Measurements from ENCODE around the gene NFS1.
A peak's percentile ranks its signal among the peaks of the same experiment; 100 is the strongest.

NFS1 gene

DNA sequence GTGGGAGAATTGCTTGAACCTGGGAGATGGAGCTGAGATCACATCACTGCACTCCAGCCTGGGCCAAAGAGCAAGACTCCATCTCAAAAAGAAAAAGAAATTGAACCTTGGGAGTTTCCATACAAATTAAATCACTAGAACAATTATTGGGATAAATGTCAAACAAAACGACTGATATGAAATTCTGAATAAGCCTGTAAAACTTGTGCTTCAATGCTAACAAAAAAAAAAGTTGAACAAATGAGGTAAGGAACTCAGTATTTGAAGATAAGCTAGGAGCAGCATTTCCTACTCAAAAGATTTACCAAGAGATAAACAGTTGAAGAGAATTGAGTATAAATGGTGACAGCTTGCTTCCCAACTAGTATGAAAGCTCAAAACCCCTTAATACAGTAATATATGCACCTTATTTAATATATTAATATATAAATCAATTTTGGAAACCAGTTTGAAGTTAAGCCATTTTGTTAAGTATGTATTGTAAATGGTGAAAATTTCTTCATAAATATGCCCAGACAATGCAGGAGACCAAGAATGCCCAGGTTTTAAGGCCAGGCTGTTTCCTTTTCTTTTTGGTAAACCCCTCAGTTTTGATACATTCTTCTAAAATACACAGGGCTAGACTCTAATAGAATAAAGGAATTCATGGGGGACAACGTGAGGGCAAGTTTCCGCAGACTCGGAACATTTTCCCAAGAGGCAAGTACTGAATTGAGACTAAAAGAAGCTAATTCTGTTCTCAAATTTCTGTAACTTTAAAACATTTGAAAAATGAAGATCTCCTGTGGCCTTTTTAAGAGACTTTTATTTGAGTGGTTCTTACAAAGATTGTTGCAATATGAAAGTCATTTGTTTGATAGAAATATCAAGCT, 3.9 kb upstream of the NFS1 start:
- Histone ChIP-seq H3K27ac (no peak overlapping the region), H3K4me3 (no peak overlapping the region)
- DNase-seq (ENCODE audit: low spot score), result no peak
- TF ChIP-seq, protein P1, sequence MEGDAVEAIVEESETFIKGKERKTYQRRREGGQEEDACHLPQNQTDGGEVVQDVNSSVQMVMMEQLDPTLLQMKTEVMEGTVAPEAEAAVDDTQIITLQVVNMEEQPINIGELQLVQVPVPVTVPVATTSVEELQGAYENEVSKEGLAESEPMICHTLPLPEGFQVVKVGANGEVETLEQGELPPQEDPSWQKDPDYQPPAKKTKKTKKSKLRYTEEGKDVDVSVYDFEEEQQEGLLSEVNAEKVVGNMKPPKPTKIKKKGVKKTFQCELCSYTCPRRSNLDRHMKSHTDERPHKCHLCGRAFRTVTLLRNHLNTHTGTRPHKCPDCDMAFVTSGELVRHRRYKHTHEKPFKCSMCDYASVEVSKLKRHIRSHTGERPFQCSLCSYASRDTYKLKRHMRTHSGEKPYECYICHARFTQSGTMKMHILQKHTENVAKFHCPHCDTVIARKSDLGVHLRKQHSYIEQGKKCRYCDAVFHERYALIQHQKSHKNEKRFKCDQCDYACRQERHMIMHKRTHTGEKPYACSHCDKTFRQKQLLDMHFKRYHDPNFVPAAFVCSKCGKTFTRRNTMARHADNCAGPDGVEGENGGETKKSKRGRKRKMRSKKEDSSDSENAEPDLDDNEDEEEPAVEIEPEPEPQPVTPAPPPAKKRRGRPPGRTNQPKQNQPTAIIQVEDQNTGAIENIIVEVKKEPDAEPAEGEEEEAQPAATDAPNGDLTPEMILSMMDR (IDR thresholded peaks at IDR 0.05), result no peak

DNA sequence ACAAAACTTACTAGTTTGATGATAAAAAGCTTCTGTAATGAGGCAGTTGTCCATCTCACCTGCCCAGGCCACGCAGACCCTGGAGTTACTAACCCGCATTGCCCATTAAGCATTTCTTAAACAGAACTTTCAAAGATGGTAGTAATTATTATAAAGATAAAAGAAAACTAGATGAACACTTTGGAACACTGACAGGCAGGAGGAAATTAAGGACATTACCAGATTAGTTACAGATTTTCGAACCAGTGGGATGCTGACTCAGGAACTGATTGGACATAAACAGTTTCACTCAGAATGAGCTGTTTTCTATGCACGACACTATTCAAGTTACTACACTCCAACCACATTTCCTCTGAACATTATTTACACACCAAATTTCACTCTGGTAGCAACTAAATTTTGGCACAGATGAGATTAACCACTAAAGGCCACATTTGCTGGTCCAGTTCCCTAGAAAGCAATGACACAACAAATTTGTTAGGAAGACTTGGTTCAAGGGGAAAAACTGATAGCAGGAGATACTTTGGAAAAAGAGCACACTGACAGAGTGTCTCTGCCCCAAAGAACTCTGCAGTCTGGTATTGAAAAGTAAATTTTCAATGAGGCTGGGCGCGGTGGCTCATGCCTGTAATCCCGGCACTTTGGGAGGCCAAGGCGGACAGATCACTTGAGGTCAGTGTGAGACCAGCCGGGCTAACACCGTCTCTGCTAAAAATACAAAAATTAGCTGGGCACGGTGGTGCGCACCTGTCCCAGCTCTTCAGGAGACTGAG, 3.1 kb upstream of the NFS1 start:
- DNase-seq (ENCODE audit: low spot score), result no peak
- TF ChIP-seq, protein P1 (IDR thresholded peaks at IDR 0.05), result no peak

DNA sequence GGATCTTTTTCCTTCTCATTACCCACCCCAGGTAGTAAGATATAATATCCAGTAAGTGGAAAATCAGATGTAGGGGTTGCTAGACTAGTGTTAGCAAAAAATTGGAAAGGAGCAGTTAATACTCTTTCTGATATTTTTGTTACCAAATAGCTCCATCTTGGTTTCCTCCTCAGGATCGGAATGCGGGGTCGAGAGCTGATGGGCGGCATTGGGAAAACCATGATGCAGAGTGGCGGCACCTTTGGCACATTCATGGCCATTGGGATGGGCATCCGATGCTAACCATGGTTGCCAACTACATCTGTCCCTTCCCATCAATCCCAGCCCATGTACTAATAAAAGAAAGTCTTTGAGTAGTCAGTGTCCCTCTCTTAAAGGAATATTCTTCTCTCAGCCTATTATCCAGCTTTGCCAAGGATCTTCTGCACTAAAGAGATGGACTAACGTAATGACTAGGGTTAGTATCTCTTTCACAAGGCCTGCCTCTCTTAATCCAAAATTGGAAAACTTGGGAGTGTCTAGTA, 1.5 kb upstream of the NFS1 start:
- Histone ChIP-seq H3K4me3 (peak overlapping the region; percentile 90), H3K27ac (peak overlapping the region; percentile 47 to 90)
- no peak for DNase-seq (ENCODE audit: low spot score)
- TF ChIP-seq, protein P1 (IDR thresholded peaks at IDR 0.05), result no peak

More for the DNA sequence above, 3.1 kb upstream of the NFS1 start:
- Histone ChIP-seq H3K27ac (no peak overlapping the region), H3K4me3 (no peak overlapping the region)

DNA sequence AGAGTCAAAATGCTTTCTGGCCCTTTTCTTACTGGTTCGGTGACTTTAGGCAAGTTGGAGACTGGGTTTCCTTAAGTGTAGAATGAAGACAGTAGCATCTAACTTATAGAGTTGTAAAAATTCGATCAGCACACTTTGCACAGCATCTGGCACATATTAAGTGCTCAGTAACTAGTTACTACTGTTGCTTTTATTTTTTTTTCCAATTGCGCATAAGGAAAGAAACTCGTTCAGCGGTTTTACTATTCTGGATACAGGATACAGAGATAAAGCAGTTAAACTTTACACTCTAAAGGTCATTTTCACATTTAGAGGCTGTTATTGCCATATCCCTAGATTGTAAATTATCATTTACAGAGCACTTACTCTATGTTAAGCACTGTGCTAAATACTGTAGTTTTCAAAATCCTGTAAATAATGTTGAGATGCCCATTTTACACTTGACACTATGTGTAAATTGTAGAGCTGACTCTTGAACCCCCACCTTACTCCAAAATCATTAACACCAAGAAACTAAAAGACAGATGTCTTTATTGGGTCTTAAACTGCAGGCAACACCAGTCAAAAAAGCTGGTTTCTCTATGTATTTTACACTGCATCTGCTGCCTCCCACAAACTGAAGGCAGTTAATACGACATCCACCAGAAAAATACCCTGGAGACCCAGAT, 939 bp upstream of the NFS1 start:
- H3K4me3 ChIP-seq, result peak overlapping the region; percentile 90
- H3K27ac ChIP-seq, result peak overlapping the region; percentile 90 to 93
- DNase-seq (ENCODE audit: low spot score), result no peak
- TF ChIP-seq, protein P1 (IDR thresholded peaks at IDR 0.05), result no peak

DNA sequence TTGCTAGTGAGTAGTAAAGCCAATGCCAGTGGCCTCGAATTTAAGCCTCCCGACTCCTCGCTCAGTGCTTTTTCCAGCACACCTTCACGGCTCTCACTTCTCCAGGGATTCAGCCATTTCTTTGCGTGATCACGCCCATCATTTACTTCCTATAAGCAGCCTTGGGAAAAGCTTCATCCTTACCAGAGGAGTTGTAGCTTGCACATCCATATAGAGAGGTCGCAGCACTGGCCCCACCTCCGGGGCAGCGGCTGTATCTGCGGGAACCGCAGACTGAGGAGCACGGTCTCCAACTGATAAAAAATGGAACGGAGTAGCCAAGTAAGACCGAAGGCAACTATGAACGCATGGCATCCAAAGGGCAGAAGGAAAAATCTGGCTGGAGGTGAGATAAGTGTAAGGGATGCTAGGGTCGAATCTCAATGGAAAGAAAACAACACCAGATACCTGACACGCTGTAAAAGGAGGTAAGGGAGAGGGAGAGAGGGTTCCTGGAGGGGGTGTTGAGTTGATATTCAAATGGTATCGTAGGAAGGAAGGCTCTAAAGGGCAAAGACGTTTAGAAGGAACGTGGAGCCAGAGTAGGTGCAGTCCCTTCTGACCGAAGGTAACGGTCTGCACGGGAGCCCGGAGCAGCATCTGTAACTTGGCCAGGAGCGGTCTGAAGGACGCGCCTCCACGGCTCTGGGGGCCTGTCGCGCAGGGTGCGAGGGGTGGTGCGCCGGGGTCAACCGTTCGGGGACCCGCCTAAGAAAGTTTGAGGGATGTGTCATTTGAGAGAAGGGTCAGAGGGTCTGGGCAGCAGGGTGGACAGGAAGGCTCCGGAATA, 640 bp downstream of the NFS1 start:
- peak overlapping the region; percentile 90 to 93 for H3K27ac ChIP-seq
- no peak for DNase-seq (ENCODE audit: low spot score)
- TF ChIP-seq, protein P1 (IDR thresholded peaks at IDR 0.05), result no peak
- peak overlapping the region; percentile 90 for H3K4me3 ChIP-seq

DNA sequence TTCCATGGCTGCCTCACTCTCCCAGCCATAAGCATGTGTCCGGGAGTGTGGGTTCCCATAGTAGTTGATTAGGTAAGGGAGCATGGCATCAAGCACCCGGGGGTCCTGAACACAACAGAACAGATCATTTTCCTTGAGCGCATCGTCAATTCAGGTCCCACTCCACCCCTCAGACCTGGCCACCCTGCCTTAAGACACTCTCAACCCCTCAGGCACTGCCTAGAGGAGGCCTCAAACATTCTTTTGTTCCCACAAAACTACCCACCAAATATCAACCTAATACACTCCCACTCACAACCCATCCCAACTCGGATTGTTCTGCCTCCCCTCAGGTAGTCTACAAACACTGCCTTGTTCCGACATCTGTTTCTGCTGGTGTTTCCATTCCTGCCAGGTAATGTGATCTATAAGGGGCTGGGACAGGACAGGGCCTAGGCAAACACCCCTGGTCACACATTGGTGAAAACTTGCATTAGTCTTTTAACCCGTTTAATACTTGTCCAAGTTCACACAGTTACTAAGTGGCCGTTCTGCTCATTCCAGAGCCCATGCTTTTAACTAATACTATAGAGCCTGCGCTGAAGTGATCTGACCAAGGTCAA, 1.4 kb downstream of the NFS1 start:
- H3K27ac ChIP-seq, result peak overlapping the region in 1 of 2 donors; percentile 33
- DNase-seq (ENCODE audit: low spot score), result no peak
- peak overlapping the region; percentile 90 for H3K4me3 ChIP-seq
- TF ChIP-seq, protein P1 (IDR thresholded peaks at IDR 0.05), result no peak
